ENCODE results near the gene FASTKD2.

DNA sequence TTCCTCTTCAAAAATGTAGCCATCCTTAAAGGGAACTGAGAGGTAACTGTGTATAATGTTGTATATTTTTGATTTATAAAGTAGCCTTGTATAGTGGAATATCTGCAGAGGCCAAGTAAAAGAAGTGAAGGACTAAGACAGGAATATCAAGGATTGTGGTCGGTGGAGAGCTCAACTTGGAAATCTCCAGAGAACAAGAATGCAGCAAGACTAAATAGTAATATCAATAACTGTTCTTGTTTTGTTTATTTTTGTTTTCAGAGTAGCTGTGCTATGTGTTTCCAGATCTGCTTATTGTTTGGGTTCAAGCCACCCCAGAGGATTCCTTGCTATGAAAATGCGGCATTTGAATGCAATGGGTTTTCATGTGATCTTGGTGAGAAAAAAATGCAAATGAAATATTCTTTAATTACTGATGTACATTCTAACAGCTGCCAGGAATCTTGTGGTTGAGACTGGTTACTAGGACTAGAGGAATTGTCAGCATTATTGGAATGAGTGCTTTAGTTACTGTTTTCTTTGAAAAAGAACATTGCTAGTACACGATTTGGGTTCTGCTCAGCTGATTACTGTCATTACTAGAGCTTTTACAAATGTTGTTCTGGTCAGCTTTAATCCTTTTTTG, 25.0 kb downstream of the FASTKD2 start:
- TF ChIP-seq ZNF274 (IDR thresholded peaks at IDR 0.05; ENCODE audit: low read depth, low read length), result no peak
- no peak for TF ChIP-seq SUZ12 (IDR thresholded peaks at IDR 0.05; ENCODE audit: extremely low read depth, insufficient read depth, insufficient read length)
